ENCODE data around the gene SH2D6.
"Not testable (repeated sequence)": the region's sequence is repeated elsewhere in the genome, so short reads cannot be mapped to it uniquely, and the experiment has no call there.

The SH2D6 gene

DNA sequence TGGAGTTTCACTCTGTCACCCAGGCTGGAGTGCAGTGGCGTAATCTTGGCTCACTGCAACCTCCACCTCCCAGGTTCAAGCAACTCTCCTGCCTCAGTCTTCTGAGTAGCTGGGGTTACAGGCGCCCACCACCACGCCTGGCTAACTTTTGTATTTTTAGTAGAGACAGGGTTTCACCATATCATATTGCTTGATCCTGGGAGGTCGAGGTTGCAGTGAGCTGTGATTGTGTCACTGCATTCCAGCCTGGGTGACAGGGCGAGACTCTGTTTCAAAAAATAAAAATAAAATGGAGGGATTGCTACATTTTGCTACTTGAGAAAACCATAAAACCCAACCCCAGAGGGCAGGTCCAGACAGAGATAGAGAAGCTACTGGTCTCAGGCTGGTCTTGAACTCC lies 35.4 kb upstream of the SH2D6 start:
- H3K23ac ChIP-seq (ENCODE audit: low read length); H3K4me2 ChIP-seq (ENCODE audit: low read length); H3K4me3 ChIP-seq (ENCODE audit: low read depth, low read length); H2AK5ac ChIP-seq (ENCODE audit: low read length); H4K91ac ChIP-seq (ENCODE audit: low read depth, low read length); H3K27ac ChIP-seq (ENCODE audit: low read depth, low read length); H3K4me1 ChIP-seq (ENCODE audit: control insufficient read depth in 1 of 2, insufficient read depth in 2 of 2, low read length in 2 of 2); H3K18ac ChIP-seq (ENCODE audit: low read length); H3K27me3 ChIP-seq (ENCODE audit: insufficient read depth, low read length); H2AFZ ChIP-seq (ENCODE audit: insufficient read depth, low read length, poor library complexity); H4K8ac ChIP-seq (ENCODE audit: low read depth, low read length); H2BK5ac ChIP-seq (ENCODE audit: low read depth, low read length, poor library complexity); H2BK120ac ChIP-seq (ENCODE audit: insufficient read depth, low read length, poor library complexity); H3K79me2 ChIP-seq (ENCODE audit: control insufficient read depth, insufficient read depth, low read length, poor library complexity); H3K79me1 ChIP-seq (ENCODE audit: low read length); H3K9ac ChIP-seq (ENCODE audit: low read length); H3K14ac ChIP-seq (ENCODE audit: low read length); H3K9me3 ChIP-seq (ENCODE audit: insufficient read depth, low read depth, low read length); H3K4ac ChIP-seq (ENCODE audit: low read depth, low read length); H2BK12ac ChIP-seq (ENCODE audit: low read length): not testable (repeated sequence)
- Histone ChIP-seq H4K12ac (ENCODE audit: low read depth, low read length) (peak overlapping the region; percentile 18), H3K36me3 (ENCODE audit: control insufficient read depth in 1 of 2, insufficient read depth in 2 of 2, low read length in 2 of 2) (peaks cover 5 to 17% of the 10 kb centered on the region in 2 experiments)
- DNase-seq, result peak in 1 of 2 donors; percentile 28
- no CpG with 5 or more reads among the region's 5 CpGs for WGBS (ENCODE audit: extremely low coverage, insufficient coverage, insufficient read length)

GRCh38 chr2:85383850-85384249 lies 34.7 kb upstream of the SH2D6 start:
- Histone ChIP-seq H3K79me1 (ENCODE audit: low read length) (no peaks in the 10 kb centered on the region), H4K8ac (ENCODE audit: low read depth, low read length) (no peak overlapping the region), H3K9me3 (ENCODE audit: insufficient read depth, low read depth, low read length) (no peaks in the 10 kb centered on the region), H3K27me3 (ENCODE audit: insufficient read depth, low read length) (no peaks in the 10 kb centered on the region), H3K9ac (ENCODE audit: low read length) (no peak overlapping the region), H3K4me3 (ENCODE audit: low read depth, low read length) (no peak overlapping the region), H3K18ac (ENCODE audit: low read length) (no peak overlapping the region), H4K12ac (ENCODE audit: low read depth, low read length) (no peak overlapping the region), H2AFZ (ENCODE audit: insufficient read depth, low read length, poor library complexity) (no peak overlapping the region), H2AK5ac (ENCODE audit: low read length) (no peak overlapping the region), H2BK12ac (ENCODE audit: low read length) (no peak overlapping the region), H2BK5ac (ENCODE audit: low read depth, low read length, poor library complexity) (no peak overlapping the region), H4K91ac (ENCODE audit: low read depth, low read length) (no peak overlapping the region), H3K36me3 (ENCODE audit: control insufficient read depth in 1 of 2, insufficient read depth in 2 of 2, low read length in 2 of 2) (peaks cover 7 to 21% of the 10 kb centered on the region in 2 experiments), H3K4me1 (ENCODE audit: control insufficient read depth in 1 of 2, insufficient read depth in 2 of 2, low read length in 2 of 2) (no peaks in the 10 kb centered on the region), H3K79me2 (ENCODE audit: control insufficient read depth, insufficient read depth, low read length, poor library complexity) (no peaks in the 10 kb centered on the region), H3K23ac (ENCODE audit: low read length) (no peak overlapping the region), H3K27ac (ENCODE audit: low read depth, low read length) (no peak overlapping the region), H3K4ac (ENCODE audit: low read depth, low read length) (no peak overlapping the region), H2BK120ac (ENCODE audit: insufficient read depth, low read length, poor library complexity) (no peak overlapping the region), H3K14ac (ENCODE audit: low read length) (no peak overlapping the region), H3K4me2 (ENCODE audit: low read length) (no peak overlapping the region)
- DNase-seq, result no peak
- WGBS (ENCODE audit: extremely low coverage, insufficient coverage, insufficient read length), result no CpG with 5 or more reads among the region's 4 CpGs

GRCh38 chr2:85385746-85386145 lies 32.8 kb upstream of the SH2D6 start:
- no CpG with 5 or more reads among the region's 2 CpGs for WGBS (ENCODE audit: extremely low coverage, insufficient coverage, insufficient read length)
- H3K4ac ChIP-seq (ENCODE audit: low read depth, low read length), result no peak overlapping the region
- no peaks in the 10 kb centered on the region for H3K79me1 ChIP-seq (ENCODE audit: low read length)
- no peaks in the 10 kb centered on the region for H3K4me1 ChIP-seq (ENCODE audit: control insufficient read depth in 1 of 2, insufficient read depth in 2 of 2, low read length in 2 of 2)
- no peak overlapping the region for H4K91ac ChIP-seq (ENCODE audit: low read depth, low read length)
- H3K9me3 ChIP-seq (ENCODE audit: insufficient read depth, low read depth, low read length), result no peaks in the 10 kb centered on the region
- H3K14ac ChIP-seq (ENCODE audit: low read length), result no peak overlapping the region
- H3K27me3 ChIP-seq (ENCODE audit: insufficient read depth, low read length), result no peaks in the 10 kb centered on the region
- H4K12ac ChIP-seq (ENCODE audit: low read depth, low read length), result no peak overlapping the region
- H2AK5ac ChIP-seq (ENCODE audit: low read length), result no peak overlapping the region
- H3K79me2 ChIP-seq (ENCODE audit: control insufficient read depth, insufficient read depth, low read length, poor library complexity), result no peaks in the 10 kb centered on the region
- no peak overlapping the region for H2BK12ac ChIP-seq (ENCODE audit: low read length)
- no peak overlapping the region for H3K27ac ChIP-seq (ENCODE audit: low read depth, low read length)
- no peak overlapping the region for H3K23ac ChIP-seq (ENCODE audit: low read length)
- H2BK5ac ChIP-seq (ENCODE audit: low read depth, low read length, poor library complexity), result no peak overlapping the region
- H2AFZ ChIP-seq (ENCODE audit: insufficient read depth, low read length, poor library complexity), result no peak overlapping the region
- no peak overlapping the region for H2BK120ac ChIP-seq (ENCODE audit: insufficient read depth, low read length, poor library complexity)
- H3K4me2 ChIP-seq (ENCODE audit: low read length), result no peak overlapping the region
- H3K9ac ChIP-seq (ENCODE audit: low read length), result no peak overlapping the region
- no peak overlapping the region for H3K4me3 ChIP-seq (ENCODE audit: low read depth, low read length)
- H3K18ac ChIP-seq (ENCODE audit: low read length), result no peak overlapping the region
- H3K36me3 ChIP-seq (ENCODE audit: control insufficient read depth in 1 of 2, insufficient read depth in 2 of 2, low read length in 2 of 2), result peaks cover 16 to 29% of the 10 kb centered on the region in 2 experiments
- H4K8ac ChIP-seq (ENCODE audit: low read depth, low read length), result no peak overlapping the region
- DNase-seq, result no peak

DNA sequence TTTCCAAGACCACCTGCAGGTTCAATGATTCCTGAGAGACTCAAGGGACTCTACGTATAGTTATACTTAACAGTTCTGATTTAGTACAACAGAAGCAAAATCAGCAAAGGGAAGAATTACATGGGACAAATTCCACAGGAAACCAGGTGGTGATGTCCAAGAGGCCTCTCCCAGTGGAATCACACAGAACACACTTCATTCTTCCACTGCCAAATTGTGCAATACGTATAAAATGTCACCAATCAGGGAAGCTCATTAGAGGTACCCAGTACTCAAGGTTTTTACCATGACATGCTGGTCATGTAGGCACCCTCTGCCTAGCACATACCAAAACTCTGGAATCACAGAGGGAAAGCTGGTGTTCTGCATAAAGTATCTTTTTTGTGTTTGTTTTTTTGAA lies 30.8 kb upstream of the SH2D6 start:
- H2BK120ac ChIP-seq (ENCODE audit: insufficient read depth, low read length, poor library complexity), result no peak overlapping the region
- H3K79me1 ChIP-seq (ENCODE audit: low read length), result no peaks in the 10 kb centered on the region
- no peak overlapping the region for H4K91ac ChIP-seq (ENCODE audit: low read depth, low read length)
- H3K4me1 ChIP-seq (ENCODE audit: control insufficient read depth in 1 of 2, insufficient read depth in 2 of 2, low read length in 2 of 2), result no peaks in the 10 kb centered on the region
- H3K27me3 ChIP-seq (ENCODE audit: insufficient read depth, low read length), result no peaks in the 10 kb centered on the region
- H2BK12ac ChIP-seq (ENCODE audit: low read length), result no peak overlapping the region
- H4K12ac ChIP-seq (ENCODE audit: low read depth, low read length), result no peak overlapping the region
- no peaks in the 10 kb centered on the region for H3K9me3 ChIP-seq (ENCODE audit: insufficient read depth, low read depth, low read length)
- no peak overlapping the region for H3K27ac ChIP-seq (ENCODE audit: low read depth, low read length)
- H3K18ac ChIP-seq (ENCODE audit: low read length), result no peak overlapping the region
- H3K14ac ChIP-seq (ENCODE audit: low read length), result no peak overlapping the region
- H3K4me3 ChIP-seq (ENCODE audit: low read depth, low read length), result no peak overlapping the region
- H3K23ac ChIP-seq (ENCODE audit: low read length), result no peak overlapping the region
- no peak overlapping the region for H3K4ac ChIP-seq (ENCODE audit: low read depth, low read length)
- H2AK5ac ChIP-seq (ENCODE audit: low read length), result no peak overlapping the region
- no peak overlapping the region for H2AFZ ChIP-seq (ENCODE audit: insufficient read depth, low read length, poor library complexity)
- H2BK5ac ChIP-seq (ENCODE audit: low read depth, low read length, poor library complexity), result no peak overlapping the region
- no peak overlapping the region for H3K9ac ChIP-seq (ENCODE audit: low read length)
- H3K4me2 ChIP-seq (ENCODE audit: low read length), result no peak overlapping the region
- H3K36me3 ChIP-seq (ENCODE audit: control insufficient read depth in 1 of 2, insufficient read depth in 2 of 2, low read length in 2 of 2), result peaks cover 31 to 38% of the 10 kb centered on the region in 2 experiments
- H4K8ac ChIP-seq (ENCODE audit: low read depth, low read length), result no peak overlapping the region
- no peaks in the 10 kb centered on the region for H3K79me2 ChIP-seq (ENCODE audit: control insufficient read depth, insufficient read depth, low read length, poor library complexity)
- peak; percentile 18 to 75 for DNase-seq
- WGBS (ENCODE audit: extremely low coverage, insufficient coverage, insufficient read length), result no CpG with 5 or more reads among the region's 2 CpGs
